ENCODE data around the gene ALDOB. TPM values are rescaled to one million over a fixed set of nuclear protein-coding genes. Genes with fewer than 3 reads are reported as not detected.

Gene ALDOB
- total and polyA plus RNA-seq, 2 of the 8 experiments (the other 6 are each of a cell fraction or from before 2014, with no cell fraction given): not detected

DNA sequence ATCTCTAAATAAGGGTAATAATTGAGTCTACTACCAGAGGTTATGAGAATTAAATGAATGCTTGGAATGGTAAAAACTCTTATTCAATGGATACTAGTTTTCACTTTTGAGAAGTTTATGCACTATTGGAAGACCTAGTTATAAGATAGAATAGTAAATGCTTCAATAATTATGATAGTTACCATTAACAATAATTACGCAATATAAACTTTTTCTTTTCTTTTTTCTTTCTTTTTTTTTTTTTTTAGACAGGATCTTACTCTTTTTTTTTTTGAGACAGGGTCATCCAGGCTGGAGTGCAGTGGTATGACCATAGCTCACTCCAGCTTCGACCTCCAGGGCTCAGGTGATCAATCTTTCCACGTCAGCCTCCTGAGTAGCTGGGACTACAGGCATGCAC is 6.7 kb downstream of the ALDOB start (continued):
- no peak for TF ChIP-seq ASH2L (IDR thresholded peaks at IDR 0.05; ENCODE audit: low read length)
- no peak for TF ChIP-seq CBX5 (IDR thresholded peaks at IDR 0.05; ENCODE audit: low read depth, low read length)
- TF ChIP-seq YY1 (IDR thresholded peaks at IDR 0.05; ENCODE audit: low read depth, low read length): no peak
